HG03097 (cell line): ENCODE data around the gene ANAPC10.
A peak's percentile ranks its signal among the peaks of the same experiment; 100 is the strongest.

Experiments
- ATAC-seq: cut with Tn5 transposase; IDR thresholded peaks from one replicate; pipeline ENCODE4 v1.9.1; 2021; ENCODE audit not compliant: unreplicated experiment, low FRiP score

Gene ANAPC10

GRCh38 chr4:145075742-145076468 is 22.1 kb downstream of the ANAPC10 start:
- no peak for ATAC-seq

GRCh38 chr4:145071560-145071959 is 26.4 kb downstream of the ANAPC10 start:
- no peak for ATAC-seq

- ATAC-seq, result no peak
Observed at GRCh38 chr4:145069361-145069760, 28.6 kb downstream of the ANAPC10 start.

GRCh38 chr4:145066063-145066501 is 31.9 kb downstream of the ANAPC10 start:
- no peak for ATAC-seq

GRCh38 chr4:145061318-145061920 is 36.6 kb downstream of the ANAPC10 start:
- ATAC-seq, result no peak

GRCh38 chr4:145058256-145058655 is 39.7 kb downstream of the ANAPC10 start:
- ATAC-seq, result no peak

GRCh38 chr4:145056325-145057130 is 41.5 kb downstream of the ANAPC10 start:
- no peak for ATAC-seq

- ATAC-seq, result no peak
Observed at GRCh38 chr4:145055533-145056257, 42.3 kb downstream of the ANAPC10 start.

- no peak for ATAC-seq
Observed at GRCh38 chr4:145049241-145049640, 48.8 kb downstream of the ANAPC10 start.

- no peak for ATAC-seq
Observed at GRCh38 chr4:145048817-145049216, 49.2 kb downstream of the ANAPC10 start.

- ATAC-seq, result no peak
Observed at GRCh38 chr4:145047151-145047550, 50.8 kb downstream of the ANAPC10 start.

- no peak for ATAC-seq
Observed at GRCh38 chr4:145045180-145045579, 52.8 kb downstream of the ANAPC10 start.

GRCh38 chr4:145044341-145044740 is 53.7 kb downstream of the ANAPC10 start:
- no peak for ATAC-seq

- ATAC-seq, result no peak
Observed at GRCh38 chr4:145043306-145043705, 54.7 kb downstream of the ANAPC10 start.

- ATAC-seq, result no peak
Observed at GRCh38 chr4:145042601-145043285, 55.3 kb downstream of the ANAPC10 start.

- peak; percentile 84 for ATAC-seq
Observed at GRCh38 chr4:145041378-145041777, 56.6 kb downstream of the ANAPC10 start.

GRCh38 chr4:145035494-145036136 is 62.4 kb downstream of the ANAPC10 start:
- ATAC-seq, result no peak

- no peak for ATAC-seq
Observed at GRCh38 chr4:145034727-145035211, 63.2 kb downstream of the ANAPC10 start.

- ATAC-seq, result no peak
Observed at GRCh38 chr4:145019346-145019745, 78.7 kb downstream of the ANAPC10 start.

- no peak for ATAC-seq
Observed at GRCh38 chr4:145014365-145014764, 83.6 kb downstream of the ANAPC10 start.
